T-helper 2 cell treated with Interferon-gamma antibody and Interleukin-4, amounts not matched to agents 5 μg/mL and 100 μg/mL, for 36 hours (primary cell): ENCODE data around the gene PLCB1.
"Not testable (repeated sequence)": the region's sequence is repeated elsewhere in the genome, so short reads cannot be mapped to it uniquely, and the experiment has no call there.

Source experiments
- DNase-seq: peaks from one replicate; pipeline ENCODE4 v3.0.0; 2021; ENCODE audit warnings: low spot score
- H3K27ac Mint-ChIP-seq: one replicate; pipeline ENCODE4 v1.8.0; 2021; ENCODE audit warnings: mild to moderate bottlenecking, mixed read lengths
- H3K27me3 Mint-ChIP-seq: one replicate; pipeline ENCODE4 v1.8.0; 2021; ENCODE audit warnings: low read depth, mixed read lengths
- H3K36me3 Mint-ChIP-seq: one replicate; pipeline ENCODE4 v1.8.0; 2021; ENCODE audit warnings: low read depth, mixed read lengths
- H3K4me1 Mint-ChIP-seq: one replicate; pipeline ENCODE4 v1.8.0; 2021; ENCODE audit warnings: low read depth, mixed read lengths
- H3K4me3 Mint-ChIP-seq: one replicate; pipeline ENCODE4 v1.8.0; 2022; ENCODE audit warnings: mild to moderate bottlenecking, moderate library complexity, mixed read lengths
- H3K9me3 Mint-ChIP-seq: one replicate; pipeline ENCODE4 v1.8.0; 2021; ENCODE audit warnings: mixed read lengths

The PLCB1 gene

GRCh38 chr20:8156235-8157079 is 24.4 kb downstream of the PLCB1 start:
- DNase-seq, result no peak
- no peak overlapping the region for H3K4me3 Mint-ChIP-seq
- H3K27ac Mint-ChIP-seq, result no peak overlapping the region
- peaks cover 12% of the 10 kb centered on the region for H3K9me3 Mint-ChIP-seq
- peaks cover 2% of the 10 kb centered on the region for H3K27me3 Mint-ChIP-seq
- H3K36me3 Mint-ChIP-seq, result peaks cover 4% of the 10 kb centered on the region
- H3K4me1 Mint-ChIP-seq, result peaks cover 25% of the 10 kb centered on the region

- Mint-ChIP-seq H3K4me1 (peaks cover 17% of the 10 kb centered on the region), H3K9me3 (peaks cover 12% of the 10 kb centered on the region)
- not testable (repeated sequence) for H3K36me3 Mint-ChIP-seq, DNase-seq, H3K27me3 Mint-ChIP-seq, H3K27ac Mint-ChIP-seq, H3K4me3 Mint-ChIP-seq
Measured at GRCh38 chr20:8159217-8159616, 27.2 kb downstream of the PLCB1 start.

- Mint-ChIP-seq H3K36me3 (peaks cover 4% of the 10 kb centered on the region), H3K9me3 (peaks cover 12% of the 10 kb centered on the region), H3K4me3 (no peak overlapping the region), H3K27ac (no peak overlapping the region), H3K27me3 (peaks cover 5% of the 10 kb centered on the region), H3K4me1 (peaks cover 7% of the 10 kb centered on the region)
- DNase-seq, result no peak
Measured at GRCh38 chr20:8161264-8162071, 29.4 kb downstream of the PLCB1 start.

GRCh38 chr20:8162610-8163009 is 30.5 kb downstream of the PLCB1 start:
- no peak for DNase-seq
- Mint-ChIP-seq H3K27ac (no peak overlapping the region), H3K27me3 (peaks cover 5% of the 10 kb centered on the region), H3K4me3 (no peak overlapping the region), H3K4me1 (peaks cover 3% of the 10 kb centered on the region), H3K9me3 (peaks cover 12% of the 10 kb centered on the region), H3K36me3 (peaks cover 4% of the 10 kb centered on the region)

DNA sequence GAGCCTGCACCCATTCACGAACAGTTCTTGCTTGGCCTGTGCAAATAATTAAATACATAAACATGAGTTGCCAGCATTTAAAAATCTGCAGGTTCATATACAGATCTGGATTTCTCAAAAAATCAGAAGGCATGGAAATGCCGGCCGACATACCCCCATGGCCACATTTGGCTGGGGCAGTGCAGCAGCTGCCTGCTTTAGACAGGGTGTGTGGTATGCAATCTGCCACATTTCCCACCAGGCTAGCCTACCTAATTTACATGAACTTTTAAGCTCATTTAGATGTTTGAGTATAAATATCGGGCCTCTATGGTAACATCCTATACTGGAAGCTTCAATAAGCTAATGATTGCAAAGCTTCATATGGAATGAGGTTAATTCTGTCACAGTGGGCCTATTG is 31.5 kb downstream of the PLCB1 start:
- Mint-ChIP-seq H3K27me3 (peaks cover 5% of the 10 kb centered on the region), H3K27ac (no peak overlapping the region), H3K4me3 (no peak overlapping the region), H3K4me1 (peaks cover 3% of the 10 kb centered on the region), H3K36me3 (peaks cover 4% of the 10 kb centered on the region), H3K9me3 (peaks cover 6% of the 10 kb centered on the region)
- DNase-seq, result no peak

DNA sequence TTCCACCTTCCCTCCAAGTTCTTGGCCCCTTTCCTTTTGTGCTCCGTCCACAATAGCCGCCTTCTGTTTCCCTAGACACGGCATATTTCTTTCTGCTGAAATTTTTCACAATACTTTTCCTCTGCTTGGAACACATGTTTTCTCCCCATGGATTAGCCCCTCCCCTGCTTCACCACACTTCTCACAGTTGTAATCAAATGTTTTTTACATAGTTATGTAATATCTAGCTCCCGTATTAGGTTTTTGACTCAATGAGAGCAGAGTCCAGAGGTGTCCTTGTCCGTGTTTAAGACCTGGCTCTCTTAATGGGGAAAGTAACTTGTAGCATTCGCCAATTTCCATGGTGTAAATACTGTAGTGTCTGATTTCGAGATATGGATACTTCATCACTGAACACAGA is 34.7 kb downstream of the PLCB1 start:
- no peak overlapping the region for H3K27ac Mint-ChIP-seq
- peaks cover under 1% of the 10 kb centered on the region for H3K4me1 Mint-ChIP-seq
- H3K9me3 Mint-ChIP-seq, result no peaks in the 10 kb centered on the region
- no peak overlapping the region for H3K4me3 Mint-ChIP-seq
- H3K27me3 Mint-ChIP-seq, result peaks cover 5% of the 10 kb centered on the region
- no peaks in the 10 kb centered on the region for H3K36me3 Mint-ChIP-seq
- no peak for DNase-seq

GRCh38 chr20:8168785-8169288 is 36.8 kb downstream of the PLCB1 start:
- Mint-ChIP-seq H3K9me3 (no peaks in the 10 kb centered on the region), H3K36me3 (no peaks in the 10 kb centered on the region), H3K27ac (no peak overlapping the region), H3K4me1 (no peaks in the 10 kb centered on the region), H3K4me3 (no peak overlapping the region), H3K27me3 (peaks cover 5% of the 10 kb centered on the region)
- DNase-seq, result no peak

DNA sequence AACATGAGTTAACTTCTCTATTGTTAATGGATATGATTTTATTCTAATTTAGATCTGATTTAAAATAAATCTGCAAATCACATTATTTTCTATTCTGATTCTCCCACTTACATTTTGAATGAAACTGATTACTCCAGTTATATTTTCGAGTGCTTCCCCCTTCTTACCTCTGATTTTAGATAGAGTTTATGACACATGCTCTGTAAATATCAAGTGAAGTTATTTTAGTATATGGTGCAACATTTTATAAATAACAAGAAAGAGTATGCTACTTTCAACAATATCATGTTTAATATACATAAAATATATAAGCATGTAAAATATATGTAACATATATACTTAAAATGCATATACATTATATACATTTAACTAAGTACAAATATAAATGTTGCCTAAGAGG is 38.9 kb downstream of the PLCB1 start:
- H3K9me3 Mint-ChIP-seq, result no peaks in the 10 kb centered on the region
- no peak overlapping the region for H3K4me3 Mint-ChIP-seq
- no peaks in the 10 kb centered on the region for H3K27me3 Mint-ChIP-seq
- no peaks in the 10 kb centered on the region for H3K36me3 Mint-ChIP-seq
- DNase-seq, result no peak
- H3K4me1 Mint-ChIP-seq, result no peaks in the 10 kb centered on the region
- no peak overlapping the region for H3K27ac Mint-ChIP-seq

GRCh38 chr20:8172191-8172590 is 40.1 kb downstream of the PLCB1 start:
- H3K36me3 Mint-ChIP-seq, result no peaks in the 10 kb centered on the region
- no peak overlapping the region for H3K4me3 Mint-ChIP-seq
- H3K9me3 Mint-ChIP-seq, result no peaks in the 10 kb centered on the region
- no peaks in the 10 kb centered on the region for H3K27me3 Mint-ChIP-seq
- no peak for DNase-seq
- H3K4me1 Mint-ChIP-seq, result no peaks in the 10 kb centered on the region
- no peak overlapping the region for H3K27ac Mint-ChIP-seq

GRCh38 chr20:8175741-8176675 is 43.9 kb downstream of the PLCB1 start:
- Mint-ChIP-seq H3K27me3 (no peaks in the 10 kb centered on the region), H3K27ac (no peak overlapping the region), H3K9me3 (no peaks in the 10 kb centered on the region), H3K36me3 (no peaks in the 10 kb centered on the region), H3K4me1 (no peaks in the 10 kb centered on the region), H3K4me3 (no peak overlapping the region)
- DNase-seq, result no peak

DNA sequence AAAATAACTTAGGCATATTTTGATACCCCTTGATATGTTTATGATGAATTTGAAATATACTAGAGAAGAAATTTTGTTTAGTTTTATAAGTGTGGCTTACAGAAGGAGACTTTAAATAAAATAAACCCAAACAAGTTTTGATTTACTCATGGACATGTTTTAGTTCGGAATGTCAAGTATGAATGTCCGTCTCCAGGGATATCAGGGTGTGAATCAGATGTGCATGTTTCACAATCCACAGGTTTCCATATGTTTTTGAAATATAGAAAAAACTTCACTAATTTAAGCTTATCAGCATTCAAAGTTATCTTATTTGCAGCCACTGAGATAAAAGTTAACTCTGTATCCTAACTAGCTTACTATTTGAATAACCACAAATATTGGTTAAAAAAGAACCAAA is 51.5 kb downstream of the PLCB1 start:
- no peaks in the 10 kb centered on the region for H3K4me1 Mint-ChIP-seq
- H3K27ac Mint-ChIP-seq, result no peak overlapping the region
- no peak for DNase-seq
- peaks cover 5% of the 10 kb centered on the region for H3K27me3 Mint-ChIP-seq
- H3K9me3 Mint-ChIP-seq, result no peaks in the 10 kb centered on the region
- no peaks in the 10 kb centered on the region for H3K36me3 Mint-ChIP-seq
- H3K4me3 Mint-ChIP-seq, result no peak overlapping the region

- no peak overlapping the region for H3K27ac Mint-ChIP-seq
- no peaks in the 10 kb centered on the region for H3K9me3 Mint-ChIP-seq
- DNase-seq, result no peak
- no peak overlapping the region for H3K4me3 Mint-ChIP-seq
- peaks cover 5% of the 10 kb centered on the region for H3K27me3 Mint-ChIP-seq
- no peaks in the 10 kb centered on the region for H3K36me3 Mint-ChIP-seq
- H3K4me1 Mint-ChIP-seq, result no peaks in the 10 kb centered on the region
Measured at GRCh38 chr20:8187740-8188139, 55.7 kb downstream of the PLCB1 start.

DNA sequence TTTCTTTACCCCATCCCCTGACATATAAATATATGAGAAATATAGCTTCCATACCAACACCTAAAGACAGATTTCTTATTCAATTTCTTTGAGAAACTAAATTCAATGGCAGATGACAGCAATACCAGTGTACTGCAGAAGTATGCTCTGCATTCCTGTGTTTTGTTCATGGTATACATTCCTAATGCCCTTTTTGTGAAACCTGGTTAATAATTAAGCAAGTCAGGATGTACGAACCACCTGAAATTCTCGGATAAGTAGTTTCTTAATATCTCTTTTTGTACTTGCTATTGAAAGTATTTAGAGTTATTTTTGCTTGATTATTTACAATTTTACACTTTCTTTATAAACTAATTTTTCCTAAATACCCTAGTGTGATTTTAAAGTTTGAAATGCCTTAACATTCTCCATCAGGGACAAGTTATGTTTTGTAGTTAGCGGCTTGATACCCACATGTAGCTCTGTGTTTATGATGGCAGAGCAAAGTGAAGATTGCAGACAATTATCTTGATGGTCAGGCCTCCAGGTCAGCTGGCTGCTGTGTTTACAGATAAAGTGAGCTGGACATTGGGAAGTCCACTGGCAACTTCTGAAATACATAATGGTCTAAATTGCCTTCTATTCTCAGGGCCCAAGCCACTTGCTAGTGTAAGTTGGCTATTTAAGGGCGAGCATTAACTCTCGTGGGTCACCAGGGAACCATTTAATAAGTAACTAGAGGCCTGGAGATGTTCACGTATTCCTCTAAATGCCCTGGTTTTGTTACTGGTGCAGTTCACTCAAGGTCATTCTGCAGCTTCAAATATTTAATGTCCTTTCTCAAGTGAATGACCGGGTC is 58.2 kb downstream of the PLCB1 start:
- Mint-ChIP-seq H3K4me3 (no peak overlapping the region), H3K27ac (no peak overlapping the region), H3K36me3 (no peaks in the 10 kb centered on the region), H3K4me1 (no peaks in the 10 kb centered on the region), H3K27me3 (peaks cover under 1% of the 10 kb centered on the region), H3K9me3 (no peaks in the 10 kb centered on the region)
- DNase-seq, result no peak
